GM23338 (cell line): ENCODE measurements around the gene PXYLP1. TPM values are rescaled to one million over a fixed set of nuclear protein-coding genes. Genes with fewer than 3 reads are reported as not detected.

Source experiments
- polyA plus RNA-seq: library from polyadenylated mRNA; unstranded; fragments of >200 nt; fragmentation: Nextera tagmentation; extraction: Ambion mirVana; gene quantifications from 2 replicates; pipeline ENCODE4 v1.2.1, GENCODE V29; 2016
- total RNA-seq: library from RNA; depleted of rRNA; stranded (reverse); fragments of >200 nt; shearing (Covaris generic); gene quantifications from 2 replicates; pipeline ENCODE4 v1.2.3, GENCODE V29; 2014; rRNA removed

Gene PXYLP1
- total and polyA plus RNA-seq, 2 experiments from 2014 or later = 8.9 to 20.1 TPM

Other genes starting within 250 kb of the PXYLP1 start
- 20.1 and 25.9 TPM in 2 replicates for gene SPSB4, start 180.5 kb upstream of the PXYLP1 start, total RNA-seq
- gene SPSB4, start 180.5 kb upstream of the PXYLP1 start, polyA plus RNA-seq = 6.6 and 6.7 TPM in 2 replicates
- 11.5 and 12.4 TPM in 2 replicates for gene ZBTB38, start 136.7 kb downstream of the PXYLP1 start, total RNA-seq
- 5.9 and 8.7 TPM in 2 replicates for gene ZBTB38, start 136.7 kb downstream of the PXYLP1 start, polyA plus RNA-seq